Pons (tissue), 1 donor: ENCODE data around the gene LRTM2.
A peak's percentile ranks its signal among the peaks of the same experiment; 100 is the strongest.

ENCODE experiments used
- DNase-seq: peaks from one replicate; pipeline ENCODE4 v3.0.0-alpha.2; 2016; ENCODE audit warnings: low spot score

LRTM2 gene

GRCh38 chr12:1797991-1798640 lies 22.2 kb upstream of the LRTM2 start:
- no peak for DNase-seq

GRCh38 chr12:1798641-1799020 lies 21.7 kb upstream of the LRTM2 start:
- DNase-seq = no peak

GRCh38 chr12:1799051-1799881 lies 21.1 kb upstream of the LRTM2 start:
- no peak for DNase-seq

GRCh38 chr12:1799882-1800400 lies 20.4 kb upstream of the LRTM2 start:
- DNase-seq = no peak

- DNase-seq = peak; percentile 68
These were observed 19.7 kb upstream of the LRTM2 start for GRCh38 chr12:1800401-1801302.

- DNase-seq = no peak
These were observed 18.9 kb upstream of the LRTM2 start for GRCh38 chr12:1801303-1801975.

- DNase-seq = no peak
These were observed 16.6 kb upstream of the LRTM2 start for GRCh38 chr12:1803736-1804135.

GRCh38 chr12:1804545-1805332 lies 15.6 kb upstream of the LRTM2 start:
- DNase-seq = peak; percentile 92

GRCh38 chr12:1805441-1806081 lies 14.8 kb upstream of the LRTM2 start:
- no peak for DNase-seq

GRCh38 chr12:1806301-1807086 lies 13.9 kb upstream of the LRTM2 start:
- no peak for DNase-seq

GRCh38 chr12:1807087-1807860 lies 13.1 kb upstream of the LRTM2 start:
- DNase-seq = no peak

- DNase-seq = no peak
These were observed 12.1 kb upstream of the LRTM2 start for GRCh38 chr12:1808036-1808797.

GRCh38 chr12:1808798-1809480 lies 11.4 kb upstream of the LRTM2 start:
- no peak for DNase-seq

GRCh38 chr12:1809591-1810190 lies 10.7 kb upstream of the LRTM2 start:
- no peak for DNase-seq

GRCh38 chr12:1810201-1810930 lies 10.0 kb upstream of the LRTM2 start:
- DNase-seq = no peak

- DNase-seq = no peak
These were observed 9.5 kb upstream of the LRTM2 start for GRCh38 chr12:1810931-1811280.
